ENCODE measurements around the gene CLEC2A. TPM values are rescaled to one million over a fixed set of nuclear protein-coding genes. Genes with fewer than 3 reads are reported as not detected.

CLEC2A gene
- total and polyA plus RNA-seq, 2 experiments from 2014 or later, result not detected

DNA sequence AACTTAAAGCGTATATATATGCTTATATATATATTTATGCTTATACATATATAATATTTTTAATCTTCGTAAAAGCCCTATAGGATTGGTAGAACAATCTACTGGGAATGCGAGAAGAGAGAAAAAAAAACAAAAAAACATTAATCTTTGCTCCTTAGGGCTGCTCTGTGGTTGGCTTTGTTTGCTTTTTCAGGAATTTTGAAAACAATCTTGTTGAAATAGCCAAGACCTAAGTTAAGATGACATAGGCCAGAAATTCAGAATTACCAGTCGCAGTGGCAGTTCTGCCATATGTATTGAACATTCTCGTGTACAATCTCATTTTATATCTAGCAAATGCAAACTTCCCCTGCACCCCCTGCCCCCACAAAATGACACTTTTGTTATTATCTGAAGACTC is 50.2 kb downstream of the CLEC2A start (continued):
- TF ChIP-seq, protein P1, sequence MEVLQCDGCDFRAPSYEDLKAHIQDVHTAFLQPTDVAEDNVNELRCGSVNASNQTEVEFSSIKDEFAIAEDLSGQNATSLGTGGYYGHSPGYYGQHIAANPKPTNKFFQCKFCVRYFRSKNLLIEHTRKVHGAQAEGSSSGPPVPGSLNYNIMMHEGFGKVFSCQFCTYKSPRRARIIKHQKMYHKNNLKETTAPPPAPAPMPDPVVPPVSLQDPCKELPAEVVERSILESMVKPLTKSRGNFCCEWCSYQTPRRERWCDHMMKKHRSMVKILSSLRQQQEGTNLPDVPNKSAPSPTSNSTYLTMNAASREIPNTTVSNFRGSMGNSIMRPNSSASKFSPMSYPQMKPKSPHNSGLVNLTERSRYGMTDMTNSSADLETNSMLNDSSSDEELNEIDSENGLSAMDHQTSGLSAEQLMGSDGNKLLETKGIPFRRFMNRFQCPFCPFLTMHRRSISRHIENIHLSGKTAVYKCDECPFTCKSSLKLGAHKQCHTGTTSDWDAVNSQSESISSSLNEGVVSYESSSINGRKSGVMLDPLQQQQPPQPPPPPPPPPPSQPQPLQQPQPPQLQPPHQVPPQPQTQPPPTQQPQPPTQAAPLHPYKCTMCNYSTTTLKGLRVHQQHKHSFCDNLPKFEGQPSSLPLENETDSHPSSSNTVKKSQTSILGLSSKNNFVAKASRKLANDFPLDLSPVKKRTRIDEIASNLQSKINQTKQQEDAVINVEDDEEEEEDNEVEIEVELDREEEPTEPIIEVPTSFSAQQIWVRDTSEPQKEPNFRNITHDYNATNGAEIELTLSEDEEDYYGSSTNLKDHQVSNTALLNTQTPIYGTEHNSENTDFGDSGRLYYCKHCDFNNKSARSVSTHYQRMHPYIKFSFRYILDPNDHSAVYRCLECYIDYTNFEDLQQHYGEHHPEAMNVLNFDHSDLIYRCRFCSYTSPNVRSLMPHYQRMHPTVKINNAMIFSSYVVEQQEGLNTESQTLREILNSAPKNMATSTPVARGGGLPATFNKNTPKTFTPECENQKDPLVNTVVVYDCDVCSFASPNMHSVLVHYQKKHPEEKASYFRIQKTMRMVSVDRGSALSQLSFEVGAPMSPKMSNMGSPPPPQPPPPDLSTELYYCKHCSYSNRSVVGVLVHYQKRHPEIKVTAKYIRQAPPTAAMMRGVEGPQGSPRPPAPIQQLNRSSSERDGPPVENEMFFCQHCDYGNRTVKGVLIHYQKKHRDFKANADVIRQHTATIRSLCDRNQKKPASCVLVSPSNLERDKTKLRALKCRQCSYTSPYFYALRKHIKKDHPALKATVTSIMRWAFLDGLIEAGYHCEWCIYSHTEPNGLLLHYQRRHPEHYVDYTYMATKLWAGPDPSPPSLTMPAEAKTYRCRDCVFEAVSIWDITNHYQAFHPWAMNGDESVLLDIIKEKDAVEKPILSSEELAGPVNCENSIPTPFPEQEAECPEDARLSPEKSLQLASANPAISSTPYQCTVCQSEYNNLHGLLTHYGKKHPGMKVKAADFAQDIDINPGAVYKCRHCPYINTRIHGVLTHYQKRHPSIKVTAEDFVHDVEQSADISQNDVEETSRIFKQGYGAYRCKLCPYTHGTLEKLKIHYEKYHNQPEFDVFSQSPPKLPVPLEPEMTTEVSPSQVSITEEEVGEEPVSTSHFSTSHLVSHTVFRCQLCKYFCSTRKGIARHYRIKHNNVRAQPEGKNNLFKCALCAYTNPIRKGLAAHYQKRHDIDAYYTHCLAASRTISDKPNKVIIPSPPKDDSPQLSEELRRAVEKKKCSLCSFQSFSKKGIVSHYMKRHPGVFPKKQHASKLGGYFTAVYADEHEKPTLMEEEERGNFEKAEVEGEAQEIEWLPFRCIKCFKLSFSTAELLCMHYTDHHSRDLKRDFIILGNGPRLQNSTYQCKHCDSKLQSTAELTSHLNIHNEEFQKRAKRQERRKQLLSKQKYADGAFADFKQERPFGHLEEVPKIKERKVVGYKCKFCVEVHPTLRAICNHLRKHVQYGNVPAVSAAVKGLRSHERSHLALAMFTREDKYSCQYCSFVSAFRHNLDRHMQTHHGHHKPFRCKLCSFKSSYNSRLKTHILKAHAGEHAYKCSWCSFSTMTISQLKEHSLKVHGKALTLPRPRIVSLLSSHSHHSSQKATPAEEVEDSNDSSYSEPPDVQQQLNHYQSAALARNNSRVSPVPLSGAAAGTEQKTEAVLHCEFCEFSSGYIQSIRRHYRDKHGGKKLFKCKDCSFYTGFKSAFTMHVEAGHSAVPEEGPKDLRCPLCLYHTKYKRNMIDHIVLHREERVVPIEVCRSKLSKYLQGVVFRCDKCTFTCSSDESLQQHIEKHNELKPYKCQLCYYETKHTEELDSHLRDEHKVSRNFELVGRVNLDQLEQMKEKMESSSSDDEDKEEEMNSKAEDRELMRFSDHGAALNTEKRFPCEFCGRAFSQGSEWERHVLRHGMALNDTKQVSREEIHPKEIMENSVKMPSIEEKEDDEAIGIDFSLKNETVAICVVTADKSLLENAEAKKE (CRISPR knock-in tag; IDR thresholded peaks at IDR 0.05), result no peak
- TF ChIP-seq ZNF114 (CRISPR knock-in tag; IDR thresholded peaks at IDR 0.05) (no peak), POLR2AphosphoS5 (IDR thresholded peaks at IDR 0.05; ENCODE audit: low read depth) (no peak)

GRCh38 chr12:9881246-9881645 is 50.9 kb downstream of the CLEC2A start, which contains the start of gene KLRF2:
KLRF2 (plus strand) TSS chr12:9881489; CDS start chr12:9881596, 107 bp downstream.
- ATAC-seq (no peak), DNase-seq (ENCODE audit: low spot score) (no peak)
- H3K4me2 ChIP-seq, result no peak within 1 kb of the TSS
- peaks cover 10% of the 10 kb centered on the region; the same call in 2 of the 3 replicates for H3K4me1 Mint-ChIP-seq
- H3K9me2 ChIP-seq (ENCODE audit: insufficient read depth), result no peaks in the 10 kb centered on the region
- no peak within 1 kb of the TSS for H3K27ac Mint-ChIP-seq
- no peaks in the 10 kb centered on the region for H3K27me3 ChIP-seq (ENCODE audit: insufficient read depth)
- H3K27me3 Mint-ChIP-seq (ENCODE audit: insufficient read depth, low read depth, poor library complexity), result no peaks in the 10 kb centered on the region
- no peaks in the 10 kb centered on the region for H4K20me1 ChIP-seq (replicated peaks; ENCODE audit: insufficient read depth)
- no peaks in the 10 kb centered on the region for H3K9me3 Mint-ChIP-seq
- H2AFZ ChIP-seq, result no peak within 1 kb of the TSS
- no peaks in the 10 kb centered on the region for H3K36me3 ChIP-seq (ENCODE audit: insufficient read depth)
- H3K27ac ChIP-seq (ENCODE audit: low read depth), result no peak within 1 kb of the TSS
- H3K4me1 ChIP-seq (ENCODE audit: insufficient read depth), result no peaks in the 10 kb centered on the region
- no peak within 1 kb of the TSS for H3K4me3 Mint-ChIP-seq
- no peaks in the 10 kb centered on the region for H3F3A ChIP-seq (replicated peaks; ENCODE audit: low read depth)
- H3K79me2 ChIP-seq (replicated peaks; ENCODE audit: insufficient read depth), result no peaks in the 10 kb centered on the region
- H3K4me3 ChIP-seq, result no peak within 1 kb of the TSS
- H3K36me3 Mint-ChIP-seq (ENCODE audit: low read depth), result no peaks in the 10 kb centered on the region
- TF ChIP-seq STAT1 (IDR thresholded peaks at IDR 0.05; ENCODE audit: unreplicated experiment) (no peak), CTCF (conservative IDR thresholded peaks at IDR 0.05; ENCODE audit: low read depth in 2 of 2) (no peak), ZNF331 (CRISPR knock-in tag; IDR thresholded peaks at IDR 0.05; ENCODE audit: low read depth) (no peak), POLR2AphosphoS5 (IDR thresholded peaks at IDR 0.05; ENCODE audit: low read depth) (no peak), NANOG (IDR thresholded peaks at IDR 0.05; ENCODE audit: borderline replicate concordance) (no peak)
- TF ChIP-seq, protein P2, sequence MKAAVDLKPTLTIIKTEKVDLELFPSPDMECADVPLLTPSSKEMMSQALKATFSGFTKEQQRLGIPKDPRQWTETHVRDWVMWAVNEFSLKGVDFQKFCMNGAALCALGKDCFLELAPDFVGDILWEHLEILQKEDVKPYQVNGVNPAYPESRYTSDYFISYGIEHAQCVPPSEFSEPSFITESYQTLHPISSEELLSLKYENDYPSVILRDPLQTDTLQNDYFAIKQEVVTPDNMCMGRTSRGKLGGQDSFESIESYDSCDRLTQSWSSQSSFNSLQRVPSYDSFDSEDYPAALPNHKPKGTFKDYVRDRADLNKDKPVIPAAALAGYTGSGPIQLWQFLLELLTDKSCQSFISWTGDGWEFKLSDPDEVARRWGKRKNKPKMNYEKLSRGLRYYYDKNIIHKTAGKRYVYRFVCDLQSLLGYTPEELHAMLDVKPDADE (IDR thresholded peaks at IDR 0.05), result no peak
